GM18520 (cell line): Measurements from ENCODE around the gene MCF2L2.
"Not testable (repeated sequence)": the region's sequence is repeated elsewhere in the genome, so short reads cannot be mapped to it uniquely, and the experiment has no call there.

Experiments used
- ATAC-seq: cut with Tn5 transposase; IDR thresholded peaks from one replicate; pipeline ENCODE4 v1.9.1; 2021; ENCODE audit not compliant: unreplicated experiment

The MCF2L2 gene

GRCh38 chr3:183443395-183444385 is 15.3 kb upstream of the MCF2L2 start:
- ATAC-seq, result no peak

DNA sequence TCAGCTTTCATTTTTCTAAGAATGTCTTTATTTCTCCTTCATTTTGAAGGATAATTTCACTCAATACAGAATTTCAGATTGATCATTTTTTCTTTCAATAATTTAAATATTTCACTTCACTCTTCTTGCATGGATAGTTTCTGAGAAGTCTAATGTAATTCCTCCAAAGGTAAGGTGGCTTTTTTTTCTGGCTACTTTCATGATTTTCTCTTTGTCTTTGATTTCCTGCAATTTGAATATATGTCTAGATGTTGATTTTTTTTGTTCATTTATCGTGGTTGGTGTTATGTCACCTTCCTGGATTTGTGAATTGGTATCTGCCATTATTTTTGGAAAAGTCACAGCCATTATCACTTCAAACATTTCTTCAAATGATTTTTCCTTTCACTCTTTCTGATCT is 14.6 kb upstream of the MCF2L2 start:
- ATAC-seq, result no peak

GRCh38 chr3:183440521-183440920 is 12.1 kb upstream of the MCF2L2 start:
- ATAC-seq, result not testable (repeated sequence)

GRCh38 chr3:183439515-183439914 is 11.1 kb upstream of the MCF2L2 start:
- no peak for ATAC-seq

DNA sequence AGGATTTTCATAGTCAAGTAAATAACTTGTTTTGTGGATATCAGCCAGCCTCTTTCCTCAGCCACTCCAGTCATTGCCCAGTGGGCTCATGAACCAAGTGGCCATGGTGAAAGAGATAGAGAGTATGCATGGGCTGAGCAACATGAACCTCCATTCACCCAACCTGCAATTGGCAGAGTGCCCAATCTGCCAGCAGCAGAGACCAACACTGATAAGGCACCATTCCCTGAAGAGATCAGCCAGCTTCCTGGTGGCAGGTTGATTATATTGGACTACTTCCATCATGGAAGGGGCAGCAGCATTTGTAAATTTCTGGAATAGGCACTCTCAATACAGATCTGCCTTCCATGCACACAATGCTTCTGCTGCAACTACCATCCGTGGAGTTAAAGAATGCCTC is 10.3 kb upstream of the MCF2L2 start:
- no peak for ATAC-seq

DNA sequence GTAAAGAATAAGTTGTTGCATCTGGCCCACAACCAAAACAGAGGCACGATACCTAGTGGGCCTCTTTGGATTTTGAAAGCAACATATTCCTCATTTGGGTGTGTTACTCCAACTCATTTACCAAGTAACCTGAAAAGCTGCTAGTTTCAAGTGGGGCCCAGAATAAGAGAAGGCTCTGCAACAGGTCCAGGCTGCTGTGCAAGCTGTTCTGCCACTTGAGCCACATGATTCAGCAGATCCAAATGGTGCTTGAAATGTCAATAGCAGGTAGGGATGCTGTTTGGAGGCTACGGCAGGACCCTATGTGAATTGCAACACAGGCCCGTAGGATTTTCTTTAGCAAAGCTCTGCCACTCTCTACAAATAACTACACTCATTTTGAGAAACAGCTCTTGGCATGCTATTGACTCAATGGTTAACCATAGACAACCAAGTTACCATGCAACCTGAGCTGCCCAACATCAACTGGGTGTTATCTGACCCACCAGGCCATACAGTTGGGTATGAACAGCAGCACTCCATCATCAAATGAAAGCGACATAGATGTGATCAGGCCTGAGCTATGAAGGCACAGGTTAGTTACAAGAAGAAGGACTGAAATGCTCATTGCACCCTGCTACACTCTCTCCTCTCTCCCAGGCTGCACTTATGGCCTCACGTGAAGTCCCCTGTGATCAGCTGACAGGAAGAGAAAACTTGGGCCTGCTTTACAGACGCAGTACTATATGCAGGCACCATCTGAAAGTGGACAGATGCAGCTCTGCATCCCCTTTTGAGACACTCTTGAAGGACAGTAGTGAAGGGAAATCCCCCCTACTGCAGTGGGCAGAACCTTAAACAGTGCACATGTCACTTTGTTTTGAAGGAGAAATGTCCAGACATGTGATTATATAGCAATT is 9.5 kb upstream of the MCF2L2 start:
- ATAC-seq, result no peak

GRCh38 chr3:183437061-183437460 is 8.6 kb upstream of the MCF2L2 start:
- no peak for ATAC-seq

DNA sequence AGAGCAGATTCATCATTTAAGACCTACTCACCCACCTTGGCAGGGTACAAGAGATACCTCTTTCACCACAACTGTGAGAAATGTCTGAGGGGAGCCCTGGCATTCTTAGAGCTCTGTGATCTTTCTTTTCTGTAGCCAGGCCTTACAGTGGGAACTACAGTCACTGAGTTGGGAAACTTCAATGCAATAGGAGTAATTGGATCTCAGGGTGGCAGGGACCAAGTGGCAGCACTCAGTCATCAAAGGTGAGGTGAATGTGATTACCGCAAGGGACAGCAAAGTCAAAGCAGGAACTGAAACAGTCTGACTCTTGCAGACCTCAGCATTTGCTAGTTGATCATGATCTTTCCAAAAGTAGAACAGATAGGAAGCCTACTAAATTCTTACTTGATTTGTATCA is 7.2 kb upstream of the MCF2L2 start:
- ATAC-seq, result peak; percentile 86

DNA sequence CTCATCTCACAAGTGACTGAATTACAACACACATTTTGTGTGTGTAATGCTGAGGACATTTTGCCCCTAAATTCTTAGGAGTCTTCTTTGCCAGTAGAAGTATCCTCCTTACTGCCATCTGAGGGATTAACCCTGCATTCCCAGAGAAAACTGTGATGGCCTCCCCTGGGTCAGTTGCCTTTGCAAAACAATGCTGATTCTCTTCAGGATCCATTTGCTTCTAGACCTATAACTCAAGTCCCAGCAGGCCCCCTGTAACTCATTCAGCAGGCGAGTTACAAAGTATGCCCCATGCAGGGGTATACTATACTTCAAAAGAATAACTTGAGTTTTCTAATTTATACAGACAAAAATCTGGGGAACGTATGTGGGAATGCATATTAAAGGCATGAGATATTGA is 6.6 kb upstream of the MCF2L2 start:
- ATAC-seq, result no peak

DNA sequence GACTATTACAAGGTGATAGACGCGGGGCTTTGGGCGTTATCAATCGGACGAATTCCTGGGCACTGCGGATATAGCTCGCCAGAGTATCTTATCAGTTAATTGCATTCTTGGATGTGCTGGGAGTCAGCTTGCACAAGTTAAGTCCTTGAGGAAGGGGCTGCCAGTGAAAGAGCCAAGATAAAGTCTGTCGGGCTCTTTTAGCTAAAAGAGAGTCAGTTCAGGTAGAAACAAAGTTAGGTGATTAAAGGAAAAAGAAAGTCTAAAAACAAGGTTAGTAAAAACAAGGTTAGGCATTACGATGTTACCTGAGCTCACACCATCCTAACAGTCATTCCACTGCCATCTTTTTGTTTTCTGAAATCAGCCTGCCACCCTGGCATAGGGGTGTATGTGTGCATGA is 6.1 kb upstream of the MCF2L2 start:
- ATAC-seq, result no peak

DNA sequence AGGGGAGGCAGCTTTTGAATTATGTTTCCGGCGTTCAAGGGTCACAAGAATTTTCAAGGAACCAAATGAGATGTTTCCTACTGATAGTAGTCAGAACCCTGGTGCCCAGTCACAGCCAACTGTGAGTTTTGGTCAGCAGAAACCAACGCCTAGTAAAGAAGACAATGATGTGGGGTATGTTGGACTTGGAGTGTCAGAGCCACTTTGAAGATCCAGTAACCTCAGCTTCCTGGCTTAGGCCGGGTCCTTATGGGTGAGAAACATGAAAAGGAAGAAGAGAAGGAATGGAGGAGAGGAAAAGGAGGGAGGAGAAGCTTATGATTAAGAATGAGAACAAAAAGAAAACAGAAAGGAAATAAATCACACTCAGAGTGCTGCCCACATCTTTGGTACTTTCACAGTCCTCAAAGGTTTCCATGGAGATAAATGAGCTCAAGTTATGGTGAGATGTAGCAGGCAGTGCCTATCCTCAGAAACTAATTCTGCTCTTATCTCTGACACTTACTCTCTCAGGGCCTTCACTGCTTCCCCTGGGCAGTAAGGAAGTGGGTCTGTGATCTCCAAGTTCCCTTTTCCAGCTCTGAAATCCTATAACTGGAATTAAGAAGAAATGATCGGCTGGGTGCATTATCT is 2.0 kb upstream of the MCF2L2 start:
- no peak for ATAC-seq

- ATAC-seq, result no peak
These were observed 458 bp downstream of the MCF2L2 start for GRCh38 chr3:183427876-183428446.

DNA sequence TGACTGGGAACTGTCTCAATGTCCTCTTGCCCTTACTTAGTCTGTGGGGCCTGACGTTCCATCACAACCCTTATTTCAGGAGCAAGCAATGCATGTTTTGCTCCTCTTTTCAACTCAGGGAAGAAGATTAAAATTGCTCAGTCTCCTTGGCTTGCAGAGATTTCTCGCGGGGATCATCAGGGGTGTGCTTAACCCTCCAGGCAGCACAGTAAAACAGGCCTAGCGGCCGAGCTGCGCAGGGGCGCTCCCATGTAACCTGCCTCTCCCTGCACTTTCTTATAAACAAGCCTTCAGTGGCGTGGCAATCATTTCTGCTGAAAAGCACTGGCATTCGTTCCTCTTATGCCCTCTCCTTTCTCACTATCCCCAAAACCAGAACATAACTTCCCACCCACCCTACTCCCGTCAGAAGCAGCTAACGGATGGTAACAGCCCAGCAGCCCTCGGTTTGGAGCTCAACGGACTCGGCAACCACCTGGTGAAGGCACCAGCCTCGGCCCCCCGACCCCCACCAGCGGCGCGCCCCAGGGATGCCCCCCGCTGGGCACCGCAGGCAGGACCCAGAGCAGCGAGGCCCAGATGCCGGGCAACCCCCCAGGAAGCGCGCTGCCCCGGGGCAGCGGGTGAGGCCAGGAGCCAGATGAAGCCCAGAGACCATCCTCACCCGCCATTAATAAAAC is 1.1 kb downstream of the MCF2L2 start:
- no peak for ATAC-seq

DNA sequence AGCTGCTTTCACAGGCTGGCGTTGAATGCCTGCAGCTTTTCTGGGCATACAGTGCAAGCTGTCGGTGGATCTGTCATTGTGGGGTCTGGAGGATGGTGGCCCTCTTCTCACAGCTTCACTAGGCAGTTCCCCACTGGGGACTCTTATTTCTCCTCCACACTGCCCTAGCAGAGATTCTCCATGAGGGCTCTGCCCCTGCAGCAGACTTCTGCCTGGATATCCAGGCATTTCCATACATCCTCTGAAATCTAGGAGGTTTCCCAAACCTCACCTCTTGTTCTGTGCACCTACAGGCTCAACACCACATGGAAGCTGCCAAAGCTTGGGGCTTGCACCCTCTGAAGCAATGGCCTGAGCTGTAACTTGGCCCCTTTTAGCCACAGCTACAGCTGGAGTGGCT is 9.6 kb downstream of the MCF2L2 start:
- ATAC-seq, result not testable (repeated sequence)

DNA sequence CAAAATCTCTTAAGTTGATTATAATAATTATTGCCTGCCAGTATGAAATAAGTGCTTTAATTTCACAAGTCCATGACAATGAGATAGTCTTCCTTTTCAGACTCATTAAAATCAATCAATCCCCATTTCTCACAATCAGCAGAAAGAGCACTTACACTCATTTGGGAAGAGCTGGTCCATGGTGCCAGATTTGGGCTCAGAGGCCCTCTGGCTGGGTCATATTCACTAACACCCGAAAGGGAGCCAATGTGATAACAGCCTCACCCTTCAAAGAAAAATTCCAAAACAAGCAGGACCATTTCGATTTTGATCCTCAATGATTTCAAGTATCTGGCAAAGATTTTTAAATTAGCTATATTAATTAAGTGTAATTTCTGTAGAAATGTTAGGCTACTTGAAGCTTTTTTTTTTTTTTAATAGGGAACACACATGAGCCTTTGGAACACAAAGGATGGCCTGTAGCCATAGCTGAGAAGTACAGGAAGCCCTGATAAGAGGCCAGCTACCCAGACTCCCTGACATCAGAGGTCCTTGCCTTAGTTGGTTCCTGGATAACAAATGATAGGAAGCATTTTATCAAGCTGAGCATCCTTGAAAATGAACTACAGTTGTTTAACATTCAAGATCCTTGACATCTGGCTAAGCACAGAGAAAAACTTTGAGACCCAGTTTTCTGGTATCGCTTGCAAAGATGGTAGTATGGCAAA is 17.1 kb downstream of the MCF2L2 start:
- no peak for ATAC-seq

DNA sequence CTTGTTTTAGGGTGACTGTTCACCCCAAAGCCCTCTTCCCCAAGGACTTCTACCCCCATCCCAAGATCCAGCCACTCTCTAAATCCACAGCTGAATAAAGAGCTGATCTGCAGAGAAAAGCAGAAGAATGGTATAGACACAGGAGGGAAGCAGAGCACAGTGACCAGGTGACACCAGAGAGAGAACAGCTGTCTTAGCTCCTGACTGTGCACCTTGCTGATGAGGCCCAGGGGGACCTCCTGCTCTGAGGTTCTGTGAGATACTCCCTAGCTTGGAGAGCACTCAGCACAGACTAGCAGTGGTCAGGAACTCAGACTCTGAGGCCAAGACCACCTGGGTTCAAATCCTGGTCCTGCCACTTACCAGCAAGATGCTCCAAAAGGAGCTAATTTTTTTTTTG is 17.7 kb downstream of the MCF2L2 start:
- no peak for ATAC-seq

GRCh38 chr3:183410280-183410679 is 18.1 kb downstream of the MCF2L2 start:
- ATAC-seq, result no peak

DNA sequence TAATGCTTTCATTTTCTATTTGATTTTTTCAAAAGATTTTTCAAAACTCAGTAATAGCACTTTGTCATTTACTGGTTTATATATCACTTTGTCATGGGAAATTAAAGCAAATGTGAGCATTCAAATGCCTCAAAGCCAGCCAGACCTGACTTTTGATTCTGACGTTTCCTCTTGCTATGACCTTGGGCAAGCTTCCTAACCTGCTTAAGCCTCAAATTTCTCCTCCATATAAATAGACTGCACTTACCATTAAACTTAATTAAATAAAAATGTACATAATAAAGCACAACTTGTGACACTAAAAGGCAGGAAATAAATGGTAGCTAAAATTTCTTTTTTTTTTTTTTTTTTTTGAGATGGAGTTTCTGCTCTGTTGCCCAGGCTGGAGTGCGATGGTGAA is 19.2 kb downstream of the MCF2L2 start:
- ATAC-seq, result no peak

GRCh38 chr3:183401678-183402077 is 26.7 kb downstream of the MCF2L2 start:
- peak; percentile 45 for ATAC-seq

DNA sequence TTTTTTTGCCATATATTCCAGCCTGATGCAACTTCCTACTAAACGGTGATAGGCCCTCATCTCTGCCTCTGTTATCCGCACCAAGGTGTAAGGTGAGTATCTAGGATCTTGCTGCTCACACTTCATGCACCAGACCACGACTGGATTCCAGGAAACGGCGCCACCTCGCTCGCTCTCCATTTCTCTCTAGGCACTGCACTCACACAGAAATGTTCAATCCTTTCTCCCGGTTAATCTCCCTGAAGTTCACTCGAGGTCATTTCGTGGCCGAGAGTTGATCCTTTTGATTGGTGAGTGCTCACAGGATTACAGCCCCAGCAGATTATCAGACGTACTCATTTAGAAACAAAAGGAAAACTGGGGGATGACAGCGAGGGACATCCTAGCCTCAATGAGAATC is 28.1 kb downstream of the MCF2L2 start:
- ATAC-seq, result no peak
